Esophagus (tissue), 2 donors: ENCODE results near the gene FERMT2. TPM values are rescaled to one million over a fixed set of nuclear protein-coding genes. Genes with fewer than 3 reads are reported as not detected.
A peak's percentile ranks its signal among the peaks of the same experiment; 100 is the strongest.

Experiments
- H3K27ac ChIP-seq, 2 donors: one replicate each; pipeline ENCODE4 v1.5.1; 2013; ENCODE audit warnings: low read depth in 2 of 2, mild to moderate bottlenecking in 2 of 2, inconsistent platforms in 1 of 2, low read length in 1 of 2, moderate library complexity in 1 of 2
- H3K27me3 ChIP-seq, 2 donors: one replicate each; pipeline ENCODE4 v1.6.1; 2013; ENCODE audit warnings: low read length in 2 of 2, control low read depth in 1 of 2, mild to moderate bottlenecking in 1 of 2; ENCODE audit not compliant: insufficient read depth in 2 of 2, control insufficient read depth in 1 of 2
- H3K36me3 ChIP-seq, 2 donors: one replicate each; pipeline ENCODE4 v1.6.1; 2013; ENCODE audit warnings: low read length in 1 of 2; ENCODE audit not compliant: control insufficient read depth in 2 of 2, insufficient read depth in 2 of 2
- H3K4me1 ChIP-seq, 2 donors: one replicate each; pipeline ENCODE4 v1.6.1; 2013; ENCODE audit warnings: low read length in 1 of 2; ENCODE audit not compliant: control insufficient read depth in 2 of 2, insufficient read depth in 2 of 2
- H3K4me3 ChIP-seq, 2 donors: one replicate each; pipeline ENCODE4 v1.5.1; 2013; ENCODE audit warnings: low read length in 2 of 2, mild to moderate bottlenecking in 2 of 2, low read depth in 1 of 2, moderate library complexity in 1 of 2
- H3K9me3 ChIP-seq, 2 donors: one replicate each; pipeline ENCODE4 v1.6.1; 2013; ENCODE audit warnings: mild to moderate bottlenecking in 2 of 2, low read depth in 1 of 2, low read length in 1 of 2, moderate library complexity in 1 of 2; ENCODE audit not compliant: control insufficient read depth in 2 of 2, insufficient read depth in 1 of 2
- WGBS, 2 donors: extraction: QIAGEN DNeasy Blood & Tissue Kit; methylation state at CpG; one replicate each; pipeline ENCODE4 v1.1.7; 2013; 5-methylcytosine and 5-hydroxymethylcytosine counted together
- polyA plus RNA-seq, 2 donors: library from polyadenylated mRNA; stranded (reverse); fragments of 200-250 nt; gene quantifications; one replicate each; pipeline ENCODE4 v1.2.3, GENCODE V29; 2013
- donor health status: healthy with polysubstance abuse.
- donor health status: Bipolar disorder and iron deficiency.

Gene FERMT2
- polyA plus RNA-seq, 2 donors = 6.5 to 21.5 TPM

DNA sequence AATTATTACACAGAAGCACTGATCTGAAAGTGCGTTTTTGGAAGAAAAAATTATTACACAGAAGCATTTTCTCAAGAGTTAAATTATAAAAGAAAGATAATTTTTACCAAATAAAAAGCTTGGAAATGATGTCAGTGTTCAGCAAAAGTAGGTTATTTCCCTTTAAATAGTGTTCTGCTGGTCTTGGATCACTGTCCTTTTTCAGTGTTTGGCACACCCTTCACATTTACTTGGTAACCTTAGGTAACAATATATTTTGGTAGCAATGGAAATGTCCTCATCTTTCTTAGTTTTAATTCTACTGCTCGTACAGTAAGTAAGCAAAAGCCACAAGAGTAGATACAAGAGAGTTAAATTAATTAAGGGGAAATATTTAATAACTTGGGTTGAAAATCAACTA, 40.3 kb downstream of the FERMT2 start:
- Histone ChIP-seq H3K4me3 (no peak overlapping the region), H3K36me3 (no peaks in the 10 kb centered on the region), H3K27ac (no peak overlapping the region), H3K4me1 (no peaks in the 10 kb centered on the region), H3K27me3 (no peaks in the 10 kb centered on the region), H3K9me3 (no peaks in the 10 kb centered on the region)
- WGBS, 2 donors = 47 to 51% methylated on average over 2 of the region's 2 CpGs

GRCh38 chr14:52907949-52908348, 42.9 kb downstream of the FERMT2 start:
- no peak overlapping the region for H3K4me3 ChIP-seq
- 90 to 92% methylated on average over 5 of the region's 5 CpGs for WGBS, 2 donors
- no peaks in the 10 kb centered on the region for H3K36me3 ChIP-seq
- H3K27me3 ChIP-seq = no peaks in the 10 kb centered on the region
- no peaks in the 10 kb centered on the region for H3K9me3 ChIP-seq
- H3K4me1 ChIP-seq = no peaks in the 10 kb centered on the region
- H3K27ac ChIP-seq = no peak overlapping the region

GRCh38 chr14:52906141-52906601, 44.7 kb downstream of the FERMT2 start:
- Histone ChIP-seq H3K36me3 (no peaks in the 10 kb centered on the region), H3K4me3 (no peak overlapping the region), H3K27me3 (no peaks in the 10 kb centered on the region), H3K4me1 (no peaks in the 10 kb centered on the region), H3K27ac (peak overlapping the region; percentile 14 to 49), H3K9me3 (no peaks in the 10 kb centered on the region)
- WGBS, 2 donors = 68 to 74% methylated on average over 3 of the region's 3 CpGs

DNA sequence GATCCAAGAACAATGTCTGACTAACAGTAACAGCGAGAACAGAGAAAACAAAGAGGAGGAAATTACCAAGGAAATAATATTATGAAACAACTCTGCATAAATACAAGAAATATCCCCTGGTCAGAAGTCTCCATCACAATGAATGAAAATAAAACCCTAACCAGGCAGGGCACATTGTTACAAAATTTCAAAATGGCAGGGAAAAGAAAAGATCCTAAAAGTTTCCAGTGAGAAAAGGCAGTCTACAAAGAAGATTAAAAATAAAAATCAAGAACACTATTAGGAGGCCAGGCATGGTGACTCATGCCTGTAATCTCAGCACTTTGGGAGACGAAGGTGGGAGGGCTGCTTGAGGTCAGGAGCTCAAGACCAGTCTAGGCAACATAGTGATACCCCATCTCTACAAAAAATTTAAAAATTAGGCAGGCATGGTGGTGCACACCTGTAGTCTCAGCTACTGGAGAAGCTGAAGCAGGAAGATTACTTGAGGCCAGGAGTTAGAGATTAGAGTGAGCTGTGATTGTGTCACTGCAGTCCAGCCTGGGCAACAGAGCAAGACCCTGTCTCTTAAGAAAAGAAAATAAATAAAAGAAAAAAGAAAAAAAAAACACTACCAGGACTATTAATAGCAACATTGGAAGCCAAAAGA, 47.8 kb downstream of the FERMT2 start:
- H3K9me3 ChIP-seq = no peaks in the 10 kb centered on the region
- H3K4me1 ChIP-seq = no peaks in the 10 kb centered on the region
- no peaks in the 10 kb centered on the region for H3K36me3 ChIP-seq
- no peak overlapping the region for H3K4me3 ChIP-seq
- 67 to 71% methylated on average over 2 of the region's 2 CpGs for WGBS, 2 donors
- H3K27ac ChIP-seq = no peak overlapping the region
- no peaks in the 10 kb centered on the region for H3K27me3 ChIP-seq

- Histone ChIP-seq H3K27ac (no peak overlapping the region), H3K4me3 (no peak overlapping the region), H3K9me3 (no peaks in the 10 kb centered on the region), H3K27me3 (no peaks in the 10 kb centered on the region), H3K4me1 (no peaks in the 10 kb centered on the region), H3K36me3 (no peaks in the 10 kb centered on the region)
- 60 to 62% methylated on average over 4 of the region's 4 CpGs for WGBS, 2 donors
Observed at GRCh38 chr14:52901357-52901980, 49.4 kb downstream of the FERMT2 start.

- no peak overlapping the region for H3K4me3 ChIP-seq
- WGBS, 2 donors = 81 to 84% methylated on average over 8 of the region's 8 CpGs
- H3K27ac ChIP-seq = no peak overlapping the region
- H3K36me3 ChIP-seq = no peaks in the 10 kb centered on the region
- no peaks in the 10 kb centered on the region for H3K4me1 ChIP-seq
- H3K9me3 ChIP-seq = no peaks in the 10 kb centered on the region
- H3K27me3 ChIP-seq = no peaks in the 10 kb centered on the region
Observed at GRCh38 chr14:52900731-52901130, 50.1 kb downstream of the FERMT2 start.

- H3K4me1 ChIP-seq = no peaks in the 10 kb centered on the region
- no peak overlapping the region for H3K4me3 ChIP-seq
- no peak overlapping the region for H3K27ac ChIP-seq
- no peaks in the 10 kb centered on the region for H3K9me3 ChIP-seq
- H3K36me3 ChIP-seq = no peaks in the 10 kb centered on the region
- no peaks in the 10 kb centered on the region for H3K27me3 ChIP-seq
- 64 to 70% methylated on average over 1 of the region's 1 CpG for WGBS, 2 donors
Observed at GRCh38 chr14:52898496-52898895, 52.4 kb downstream of the FERMT2 start.

DNA sequence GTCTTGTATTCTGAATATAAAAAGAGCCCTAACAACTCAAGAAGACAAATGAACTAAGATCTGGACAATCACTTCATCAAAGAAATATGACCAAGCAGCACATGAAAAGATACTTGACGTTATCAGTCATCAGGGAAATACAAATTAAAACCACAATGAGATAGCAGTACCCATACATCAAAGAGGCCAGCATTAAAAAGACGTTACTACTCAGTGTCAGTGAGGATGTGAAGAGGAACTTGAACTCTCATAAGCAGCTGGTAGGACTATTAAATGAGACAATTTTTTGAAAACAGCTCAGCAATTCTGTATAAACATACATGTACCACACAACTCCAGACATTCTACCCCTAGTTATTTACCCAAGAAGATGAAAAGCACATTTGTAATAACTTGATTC, 55.9 kb downstream of the FERMT2 start:
- H3K9me3 ChIP-seq = no peaks in the 10 kb centered on the region
- no peaks in the 10 kb centered on the region for H3K36me3 ChIP-seq
- WGBS, 2 donors = 36 to 47% methylated on average over 2 of the region's 2 CpGs
- H3K4me1 ChIP-seq = no peaks in the 10 kb centered on the region
- H3K27me3 ChIP-seq = no peaks in the 10 kb centered on the region
- H3K27ac ChIP-seq = no peak overlapping the region
- H3K4me3 ChIP-seq = no peak overlapping the region

GRCh38 chr14:52891800-52892199, 59.0 kb downstream of the FERMT2 start:
- Histone ChIP-seq H3K4me1 (no peaks in the 10 kb centered on the region), H3K27me3 (no peaks in the 10 kb centered on the region), H3K36me3 (no peaks in the 10 kb centered on the region), H3K9me3 (no peaks in the 10 kb centered on the region), H3K27ac (no peak overlapping the region), H3K4me3 (no peak overlapping the region)
- WGBS, 2 donors = 89 to 95% methylated on average over 3 of the region's 3 CpGs
